ENCODE results near the gene TENM3.
"Not testable (repeated sequence)": the region's sequence is repeated elsewhere in the genome, so short reads cannot be mapped to it uniquely, and the experiment has no call there.

Gene TENM3

DNA sequence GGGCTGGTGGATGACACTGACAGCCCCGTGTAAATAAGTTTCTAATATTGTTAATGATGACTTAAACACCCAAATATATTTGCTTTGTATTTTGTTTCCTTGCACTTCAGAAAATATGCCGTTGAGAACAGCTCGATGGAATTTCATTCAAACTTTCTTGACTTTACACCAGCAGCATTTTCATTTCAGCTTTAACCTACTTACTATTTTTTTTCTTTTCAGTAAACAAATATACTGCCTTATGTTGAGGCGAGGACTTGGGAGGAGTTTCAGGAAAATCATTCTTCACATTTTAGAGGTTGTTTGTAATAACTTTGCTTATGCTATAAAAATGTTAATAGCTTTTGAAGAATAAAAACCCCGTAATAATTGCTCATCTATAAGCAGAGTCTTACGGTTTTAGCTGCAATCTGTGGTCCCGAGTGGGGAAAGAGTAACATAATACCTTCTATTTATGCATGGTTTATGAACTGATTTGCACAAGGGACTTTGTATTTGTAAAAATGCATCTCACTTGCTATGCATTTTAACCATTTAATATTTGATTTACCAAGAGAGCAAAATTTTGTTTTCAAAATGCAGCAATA, 14.1 kb upstream of the TENM3 start:
- no peak for DNase-seq

GRCh38 chr4:182230256-182230655, 12.9 kb upstream of the TENM3 start:
- DNase-seq = no peak

DNA sequence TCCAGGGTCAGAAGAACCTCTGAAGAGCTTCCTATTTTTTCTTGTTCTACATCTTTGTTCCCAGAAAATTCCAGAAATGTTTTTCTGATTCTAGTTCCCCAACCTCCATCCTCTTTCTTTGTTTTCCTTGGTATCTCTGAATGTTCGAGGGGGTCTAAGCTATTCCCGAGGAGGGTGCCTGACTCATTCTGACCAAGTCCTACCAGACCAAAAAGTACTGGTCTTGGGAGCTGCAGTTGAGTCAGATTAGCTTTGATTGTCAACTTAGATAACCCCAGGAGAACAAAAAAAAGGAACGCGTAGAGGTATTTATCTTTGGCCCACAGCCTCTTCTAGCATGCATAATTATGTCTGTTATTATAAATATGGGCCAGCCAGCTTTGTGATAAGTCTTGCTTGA, 12.1 kb upstream of the TENM3 start:
- DNase-seq = no peak

- DNase-seq = no peak
These were observed 11.7 kb upstream of the TENM3 start for GRCh38 chr4:182231496-182231895.

DNA sequence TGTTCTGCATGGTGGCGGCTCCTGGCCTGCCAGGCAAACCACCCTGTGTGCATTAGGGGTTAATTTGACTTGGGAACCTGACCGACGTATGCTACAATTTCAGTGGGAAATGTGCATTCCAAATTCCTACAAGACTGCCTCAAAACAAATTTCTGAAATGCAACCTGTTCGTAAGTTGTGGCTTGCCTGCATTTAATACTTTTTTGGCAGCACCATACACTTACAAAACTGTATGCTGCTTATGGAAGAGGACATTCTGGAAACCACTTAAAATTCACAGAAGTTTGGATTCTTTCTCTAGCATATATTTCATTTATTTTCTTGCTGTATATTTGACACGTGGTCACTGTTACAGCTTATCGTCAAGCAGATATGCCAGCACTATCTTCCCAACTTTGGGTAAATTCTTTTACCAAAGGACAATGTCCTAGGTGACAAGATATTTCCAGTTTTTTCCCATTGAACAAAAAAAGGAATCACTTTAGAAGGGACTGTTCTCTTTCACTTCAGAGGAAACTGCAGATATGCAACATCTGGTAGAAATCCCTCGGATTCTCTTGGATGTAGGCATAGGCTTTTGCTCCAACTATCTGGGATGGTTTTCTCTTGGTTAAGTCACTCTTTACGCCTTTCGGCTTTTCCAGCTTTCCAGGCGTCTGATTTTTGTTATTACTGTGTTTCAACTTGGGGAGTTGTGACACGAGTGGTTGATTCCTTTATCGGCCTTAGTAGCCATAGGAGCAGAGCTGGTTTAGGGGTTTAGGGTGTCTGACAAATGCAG, 9.7 kb upstream of the TENM3 start:
- no peak for DNase-seq

GRCh38 chr4:182235021-182235795, 8.0 kb upstream of the TENM3 start:
- no peak for DNase-seq

- no peak for DNase-seq
These were observed 7.0 kb upstream of the TENM3 start for GRCh38 chr4:182236186-182236585.

- DNase-seq = not testable (repeated sequence)
These were observed 6.2 kb upstream of the TENM3 start for GRCh38 chr4:182237010-182237409.

- no peak for DNase-seq
These were observed 4.8 kb upstream of the TENM3 start for GRCh38 chr4:182238355-182238931.

GRCh38 chr4:182240161-182241130, 2.8 kb upstream of the TENM3 start:
- no peak for DNase-seq

DNA sequence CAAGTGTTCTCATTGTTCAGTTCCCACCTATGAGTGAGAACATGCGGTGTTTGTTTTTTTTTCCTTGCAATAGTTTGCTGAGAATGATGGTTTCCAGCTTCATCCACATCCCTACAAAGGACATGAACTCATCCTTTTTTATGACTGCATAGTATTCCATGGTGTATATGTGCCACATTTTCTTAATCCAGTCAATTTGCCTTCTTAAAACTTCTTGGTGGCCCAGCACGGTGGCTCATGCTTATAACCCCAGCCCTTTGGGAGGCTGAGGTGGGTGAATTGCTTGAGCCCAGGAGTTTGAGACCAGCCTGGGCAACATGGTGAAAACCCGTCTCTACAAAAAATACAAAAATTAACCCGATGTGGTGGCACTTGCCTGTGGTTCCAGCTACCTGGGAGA, 942 bp upstream of the TENM3 start:
- not testable (repeated sequence) for DNase-seq

GRCh38 chr4:182242787-182243186, 415 bp upstream of the TENM3 start:
- DNase-seq = no peak

DNA sequence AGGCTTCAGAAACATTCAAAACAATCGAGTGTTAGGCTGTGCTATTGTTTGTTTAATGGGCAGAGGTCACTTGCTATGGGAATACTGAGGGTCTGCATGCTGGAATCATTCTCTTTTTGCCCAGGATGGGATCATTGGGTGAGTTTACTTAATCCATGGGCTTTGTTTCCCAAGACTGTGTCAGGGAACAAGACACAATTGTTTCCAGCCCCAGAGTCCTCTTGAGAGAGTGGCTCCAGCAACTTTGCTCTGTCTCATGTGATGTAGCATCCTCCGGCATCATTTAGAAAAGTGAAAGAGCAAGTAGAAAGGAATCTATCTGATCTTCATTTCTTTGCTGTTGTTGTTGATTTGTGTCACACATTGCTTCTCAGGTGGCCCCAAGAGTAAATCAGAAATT, 1.8 kb downstream of the TENM3 start:
- no peak for DNase-seq

- DNase-seq = no peak
These were observed 2.5 kb downstream of the TENM3 start for GRCh38 chr4:182245541-182246215.

DNA sequence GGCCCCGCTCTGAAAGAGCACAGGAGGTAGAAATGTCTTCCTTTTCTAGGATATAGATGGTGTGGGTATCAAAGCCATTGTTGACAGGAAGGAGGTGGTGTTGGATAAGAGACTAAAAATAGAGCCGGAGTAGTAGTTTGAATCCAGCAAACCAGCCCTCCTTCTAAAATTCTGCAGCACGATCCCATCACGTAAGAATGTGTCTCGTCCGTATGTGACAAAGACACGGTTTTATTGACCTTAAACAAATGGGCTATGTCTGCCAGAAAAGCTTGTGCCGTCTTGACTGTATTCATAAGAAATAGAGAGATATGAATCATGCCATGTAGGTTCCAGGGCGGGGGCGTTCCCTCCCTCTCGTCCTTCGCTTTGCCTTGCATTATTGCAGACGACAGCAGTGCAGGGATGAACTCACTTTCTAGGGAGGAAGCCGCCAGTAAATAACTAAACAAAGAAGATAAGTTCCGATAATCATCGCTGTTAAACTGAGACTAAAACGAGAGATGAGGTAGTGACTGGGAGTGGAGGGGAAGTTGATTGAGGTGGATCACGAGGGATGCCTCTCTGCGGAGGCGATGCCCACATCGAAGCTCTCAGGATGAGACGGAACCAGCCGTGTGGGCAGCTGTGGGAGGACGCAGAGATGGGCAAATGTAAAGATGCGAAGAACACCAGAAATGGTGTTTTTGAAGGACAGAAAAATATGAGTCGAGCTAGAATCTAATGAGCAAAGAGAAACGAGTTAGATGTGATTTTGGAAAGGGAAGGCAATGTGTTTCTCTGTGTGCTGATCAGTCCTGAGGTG, 3.4 kb downstream of the TENM3 start:
- DNase-seq = no peak

- DNase-seq = no peak
These were observed 5.1 kb downstream of the TENM3 start for GRCh38 chr4:182248295-182248694.

DNA sequence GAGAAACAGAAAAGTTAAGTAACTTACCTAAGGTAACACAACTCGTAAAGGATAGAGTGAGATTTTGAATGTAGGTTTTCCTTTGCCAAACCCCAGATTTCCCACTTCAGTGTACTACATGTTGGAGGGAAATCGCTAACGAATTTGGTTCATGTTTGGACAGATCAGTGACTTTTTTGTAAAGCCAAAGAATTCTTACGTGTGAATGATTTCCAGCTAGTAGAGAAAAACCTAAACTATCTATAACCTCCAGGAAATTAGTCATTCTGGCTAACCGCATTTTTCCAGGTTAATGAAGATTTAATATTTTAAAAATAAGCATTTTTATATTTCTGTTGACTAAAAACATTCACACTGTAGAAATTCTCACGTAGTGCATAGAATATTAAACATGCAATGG, 7.2 kb downstream of the TENM3 start:
- no peak for DNase-seq

DNA sequence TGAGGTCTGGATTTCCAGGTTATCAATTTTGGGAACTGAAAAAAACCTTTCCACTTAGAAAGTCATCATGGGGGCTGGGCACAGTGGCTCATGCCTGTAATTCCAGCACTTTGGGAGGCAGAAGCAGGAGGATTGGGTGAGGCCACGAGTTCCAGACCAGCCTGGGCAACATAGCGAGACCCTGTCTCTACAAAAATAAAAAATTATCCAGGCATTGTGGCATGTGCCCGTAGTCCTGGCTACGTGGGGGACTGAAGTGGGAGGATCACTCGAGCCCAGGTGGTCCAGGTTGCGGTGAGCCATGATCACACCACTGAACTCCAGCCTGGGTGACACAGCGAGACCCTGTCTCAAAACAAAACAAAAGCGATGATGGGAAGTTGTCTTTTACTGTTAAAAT, 7.9 kb downstream of the TENM3 start:
- no peak for DNase-seq

GRCh38 chr4:182252220-182252619, 9.0 kb downstream of the TENM3 start:
- DNase-seq = no peak

GRCh38 chr4:182254026-182254780, 11.0 kb downstream of the TENM3 start:
- no peak for DNase-seq

Measured in suppressor macrophage (primary cell).